GM23338 (cell line): ENCODE data around the gene GALNT11. TPM values are rescaled to one million over a fixed set of nuclear protein-coding genes. Genes with fewer than 3 reads are reported as not detected.

Source experiments
- ATAC-seq: fragments of 200-7000 bp; cut with Tn5 transposase; 3 replicates; pipeline ENCODE4 v1.9.1; 2020
- DNase-seq: peaks from one replicate; pipeline ENCODE4 v3.0.0-alpha.2; 2015; ENCODE audit warnings: low spot score
- H2AFZ ChIP-seq: fragments of 200-600 bp; sonication (generic); 2 replicates; pipeline ENCODE4 v1.8.0; 2016; ENCODE audit warnings: antibody characterized with exemption, mild to moderate bottlenecking, moderate library complexity
- H3F3A ChIP-seq: fragments of 200-600 bp; sonication (generic); replicated peaks from 2 replicates; pipeline ENCODE4 v1.8.0; 2017; ENCODE audit warnings: antibody characterized with exemption, mixed run types, low read depth
- H3K27ac ChIP-seq: fragments of 200-600 bp; sonication (generic); 2 replicates; pipeline ENCODE4 v1.6.1; 2016; ENCODE audit warnings: low read depth
- H3K27me3 ChIP-seq: fragments of 200-600 bp; sonication (generic); 2 replicates; pipeline ENCODE4 v1.8.0; 2016; ENCODE audit warnings: mild to moderate bottlenecking, mixed run types, moderate library complexity; ENCODE audit not compliant: insufficient read depth
- H3K36me3 ChIP-seq: fragments of 200-600 bp; sonication (generic); 2 replicates; pipeline ENCODE4 v1.8.0; 2016; ENCODE audit warnings: mild to moderate bottlenecking; ENCODE audit not compliant: insufficient read depth
- H3K4me1 ChIP-seq: fragments of 200-600 bp; sonication (generic); 2 replicates; pipeline ENCODE4 v1.8.0; 2016; ENCODE audit warnings: mild to moderate bottlenecking, moderate library complexity; ENCODE audit not compliant: insufficient read depth
- H3K4me2 ChIP-seq: fragments of 200-600 bp; sonication (generic); 2 replicates; pipeline ENCODE4 v1.7.1; 2017; ENCODE audit warnings: mixed run types
- H3K4me3 ChIP-seq: fragments of 200-600 bp; sonication (generic); 2 replicates; pipeline ENCODE4 v1.6.1; 2016; ENCODE audit warnings: mixed run types
- H3K79me2 ChIP-seq: fragments of 200-600 bp; sonication (generic); replicated peaks from 2 replicates; pipeline ENCODE4 v1.8.0; 2017; ENCODE audit warnings: mild to moderate bottlenecking; ENCODE audit not compliant: insufficient read depth
- H3K9me2 ChIP-seq: fragments of 200-600 bp; sonication (generic); 2 replicates; pipeline ENCODE4 v1.8.0; 2017; ENCODE audit not compliant: insufficient read depth
- H4K20me1 ChIP-seq: fragments of 200-600 bp; sonication (generic); replicated peaks from 2 replicates; pipeline ENCODE4 v1.8.0; 2017; ENCODE audit warnings: mild to moderate bottlenecking; ENCODE audit not compliant: insufficient read depth
- H3K27ac Mint-ChIP-seq: 2 replicates; pipeline ENCODE4 v1.8.0; 2020; ENCODE audit warnings: inconsistent platforms, mild to moderate bottlenecking, moderate library complexity, mixed read lengths
- H3K27me3 Mint-ChIP-seq: 3 replicates; pipeline ENCODE4 v1.8.0; 2022; ENCODE audit warnings: low read depth, mild to moderate bottlenecking, moderate library complexity, mixed read lengths, inconsistent platforms; ENCODE audit not compliant: insufficient read depth, poor library complexity
- H3K36me3 Mint-ChIP-seq: 3 replicates; pipeline ENCODE4 v1.8.0; 2021; ENCODE audit warnings: low read depth, mild to moderate bottlenecking, inconsistent platforms, moderate library complexity, mixed read lengths
- H3K4me1 Mint-ChIP-seq: 3 replicates; pipeline ENCODE4 v1.8.0; 2020; ENCODE audit warnings: mild to moderate bottlenecking, inconsistent platforms, mixed read lengths
- H3K4me3 Mint-ChIP-seq: 3 replicates; pipeline ENCODE4 v1.8.0; 2021; ENCODE audit warnings: moderate library complexity, mild to moderate bottlenecking, inconsistent platforms, mixed read lengths
- H3K9me3 Mint-ChIP-seq: 3 replicates; pipeline ENCODE4 v1.8.0; 2020; ENCODE audit warnings: moderate library complexity, mild to moderate bottlenecking, inconsistent platforms, mixed read lengths
- CREB1 ChIP-seq: fragments of 250-450 bp; sonication (Bioruptor Pico); IDR thresholded peaks from 2 replicates; pipeline ENCODE4 v1.5.0; 2020; ENCODE audit warnings: low read depth, mild to moderate bottlenecking, moderate library complexity
- ETS1 ChIP-seq: IDR thresholded peaks from 2 replicates; pipeline ENCODE4 v1.6.1; 2016; ENCODE audit warnings: antibody characterized with exemption
- EZH2phosphoT487 ChIP-seq: fragments of 200-600 bp; sonication (generic); IDR thresholded peaks from one replicate; pipeline ENCODE4 v1.8.1; 2018; ENCODE audit warnings: antibody characterized with exemption; ENCODE audit not compliant: unreplicated experiment
- JUNB ChIP-seq: IDR thresholded peaks from one replicate; pipeline ENCODE4 v1.6.1; 2016; ENCODE audit warnings: antibody characterized with exemption; ENCODE audit not compliant: unreplicated experiment
- REST ChIP-seq: IDR thresholded peaks from one replicate; pipeline ENCODE4 v1.6.1; 2018; ENCODE audit warnings: antibody characterized with exemption; ENCODE audit not compliant: unreplicated experiment
- STAT1 ChIP-seq: IDR thresholded peaks from one replicate; pipeline ENCODE4 v1.6.1; 2016; ENCODE audit warnings: antibody characterized with exemption; ENCODE audit not compliant: unreplicated experiment
- ZNF114 ChIP-seq: fragments of 250-450 bp; sonication (Bioruptor Pico); IDR thresholded peaks from 2 replicates; pipeline ENCODE4 v1.5.0; 2020; ENCODE audit warnings: mild to moderate bottlenecking, moderate library complexity
- ZNF331 ChIP-seq: fragments of 250-450 bp; sonication (Bioruptor Pico); IDR thresholded peaks from 2 replicates; pipeline ENCODE4 v1.5.0; 2020; ENCODE audit warnings: low read depth, mild to moderate bottlenecking, moderate library complexity
- polyA plus RNA-seq: library from polyadenylated mRNA; unstranded; fragments of >200 nt; fragmentation: Nextera tagmentation; extraction: Ambion mirVana; gene quantifications from 2 replicates; pipeline ENCODE4 v1.2.1, GENCODE V29; 2016
- total RNA-seq: library from RNA; depleted of rRNA; stranded (reverse); fragments of >200 nt; shearing (Covaris generic); gene quantifications from 2 replicates; pipeline ENCODE4 v1.2.3, GENCODE V29; 2014
- TF ChIP-seq, protein P1 (sequence below), 2 experiments: fragments of 200-600 bp in 1 of 2; sonication (generic) in 1 of 2; conservative IDR thresholded peaks; 2 replicates each; pipeline versions ENCODE4 v1.5.1 to v1.6.1; 2016 to 2017; ENCODE audit warnings: antibody characterized with exemption in 2 of 2, low read depth in 2 of 2, mild to moderate bottlenecking in 2 of 2, moderate library complexity in 1 of 2

Gene GALNT11
- total and polyA plus RNA-seq, 2 experiments from 2014 or later: 16.1 to 33.6 TPM

DNA sequence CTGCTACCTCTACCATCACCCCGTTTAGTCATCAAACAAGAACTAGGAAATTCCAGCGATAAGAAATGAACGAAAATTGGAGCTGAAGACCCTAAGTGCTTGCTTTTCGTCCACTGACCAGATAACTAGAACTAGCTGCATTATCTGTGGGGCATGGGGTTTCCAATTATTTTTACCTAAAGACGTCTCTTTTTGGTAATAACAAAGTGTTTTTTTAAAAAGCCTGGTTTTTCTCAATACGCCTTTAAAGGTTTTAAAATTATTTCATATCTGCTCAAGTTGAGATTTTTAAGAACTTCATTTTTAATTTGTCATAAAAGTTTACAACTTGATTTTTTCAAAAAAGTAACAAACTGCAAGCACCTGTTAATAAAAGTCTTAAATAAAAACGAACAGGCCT, 104.2 kb downstream of the GALNT11 start (continued):
- no peak for TF ChIP-seq REST
- TF ChIP-seq ZNF331 (CRISPR knock-in tag): no peak
- TF ChIP-seq CREB1: no peak
- no peak for TF ChIP-seq JUNB

DNA sequence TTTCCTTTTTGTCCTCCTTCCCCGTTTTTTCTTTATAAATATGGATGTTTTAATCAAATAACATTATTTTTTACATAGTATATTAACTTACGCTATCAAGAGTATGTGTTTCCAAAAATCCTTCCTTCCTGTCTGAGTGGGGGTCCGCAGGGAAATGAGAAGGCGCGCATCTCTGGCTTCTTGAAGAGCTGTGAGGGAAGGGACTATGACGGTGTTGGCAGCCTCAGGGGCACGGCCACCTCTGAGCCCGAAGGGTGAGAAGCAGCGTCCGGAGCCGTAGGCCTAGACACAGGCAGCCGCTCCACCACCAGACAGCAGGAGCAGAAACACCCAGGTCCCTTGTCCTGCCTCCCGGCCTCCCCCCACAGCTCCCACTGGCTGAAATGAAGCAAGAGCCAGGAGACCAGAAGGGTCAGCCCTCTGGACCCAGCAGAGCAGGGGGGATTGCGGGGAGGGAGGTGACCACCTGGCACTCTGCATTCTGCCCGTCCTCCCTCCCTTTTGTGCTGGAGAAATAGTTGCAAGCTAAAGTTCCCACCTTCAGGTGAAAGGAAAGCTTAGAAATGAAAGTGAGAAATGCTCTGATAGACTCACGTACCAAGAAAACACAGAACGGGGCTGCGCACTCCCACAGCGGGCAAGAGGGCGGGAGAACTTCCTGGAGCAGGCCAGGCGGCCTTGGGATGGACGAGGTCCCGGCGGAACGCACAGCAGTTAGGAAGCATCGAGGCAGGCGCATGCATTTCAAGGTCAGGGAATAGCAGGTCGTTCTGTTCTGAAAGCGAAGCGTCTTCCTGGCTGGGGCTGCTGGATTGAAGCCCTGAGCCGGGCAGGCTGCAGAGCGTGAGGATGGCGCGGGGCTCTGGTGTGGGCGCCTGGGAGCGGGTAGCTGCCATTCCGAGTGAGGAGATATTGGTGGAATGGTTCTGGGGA, 105.5 kb downstream of the GALNT11 start:
- ATAC-seq (no peak), DNase-seq (no peak)
- no peaks in the 10 kb centered on the region for H3K36me3 ChIP-seq

More for the DNA sequence above, 105.5 kb downstream of the GALNT11 start:
- Histone ChIP-seq H4K20me1 (no peaks in the 10 kb centered on the region; the same call in 1 of the 2 replicates), H3K27ac (no peak overlapping the region), H3K4me2 (no peak overlapping the region), H3K27me3 (no peaks in the 10 kb centered on the region), H3K79me2 (no peaks in the 10 kb centered on the region), H2AFZ (no peak overlapping the region), H3K4me1 (no peaks in the 10 kb centered on the region), H3F3A (no peaks in the 10 kb centered on the region), H3K9me2 (no peaks in the 10 kb centered on the region), H3K4me3 (no peak overlapping the region)
- H3K27ac Mint-ChIP-seq: no peak overlapping the region
- peaks cover 28% of the 10 kb centered on the region for H3K36me3 Mint-ChIP-seq
- no peak overlapping the region for H3K4me3 Mint-ChIP-seq
- peaks cover 13% of the 10 kb centered on the region for H3K27me3 Mint-ChIP-seq
- TF ChIP-seq JUNB: no peak
- no peak for TF ChIP-seq CREB1
- no peak for TF ChIP-seq ZNF331 (CRISPR knock-in tag)
- TF ChIP-seq EZH2phosphoT487: no peak
- no peak for TF ChIP-seq REST
- TF ChIP-seq, protein P1, sequence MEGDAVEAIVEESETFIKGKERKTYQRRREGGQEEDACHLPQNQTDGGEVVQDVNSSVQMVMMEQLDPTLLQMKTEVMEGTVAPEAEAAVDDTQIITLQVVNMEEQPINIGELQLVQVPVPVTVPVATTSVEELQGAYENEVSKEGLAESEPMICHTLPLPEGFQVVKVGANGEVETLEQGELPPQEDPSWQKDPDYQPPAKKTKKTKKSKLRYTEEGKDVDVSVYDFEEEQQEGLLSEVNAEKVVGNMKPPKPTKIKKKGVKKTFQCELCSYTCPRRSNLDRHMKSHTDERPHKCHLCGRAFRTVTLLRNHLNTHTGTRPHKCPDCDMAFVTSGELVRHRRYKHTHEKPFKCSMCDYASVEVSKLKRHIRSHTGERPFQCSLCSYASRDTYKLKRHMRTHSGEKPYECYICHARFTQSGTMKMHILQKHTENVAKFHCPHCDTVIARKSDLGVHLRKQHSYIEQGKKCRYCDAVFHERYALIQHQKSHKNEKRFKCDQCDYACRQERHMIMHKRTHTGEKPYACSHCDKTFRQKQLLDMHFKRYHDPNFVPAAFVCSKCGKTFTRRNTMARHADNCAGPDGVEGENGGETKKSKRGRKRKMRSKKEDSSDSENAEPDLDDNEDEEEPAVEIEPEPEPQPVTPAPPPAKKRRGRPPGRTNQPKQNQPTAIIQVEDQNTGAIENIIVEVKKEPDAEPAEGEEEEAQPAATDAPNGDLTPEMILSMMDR (conservative IDR thresholded peaks at IDR 0.05; ENCODE audit: low read depth in 2 of 2): no peak
- TF ChIP-seq ETS1: no peak
- TF ChIP-seq ZNF114: no peak
- no peak for TF ChIP-seq STAT1
- H3K9me3 Mint-ChIP-seq: peaks cover 5% of the 10 kb centered on the region; the same call in 2 of the 3 replicates
- H3K4me1 Mint-ChIP-seq: no peaks in the 10 kb centered on the region; the same call in 1 of the 3 replicates
